Activated naive CD4-positive, alpha-beta T cell treated with anti-CD3 and anti-CD28 coated beads, Interleukin-2, amount 10 ng/mL, durations not matched to agents 7 days and 5 days (primary cell): Measurements from ENCODE around the gene H2BW2.
"Not testable (repeated sequence)": the region's sequence is repeated elsewhere in the genome, so short reads cannot be mapped to it uniquely, and the experiment has no call there.

ENCODE experiments used
- CTCF ChIA-PET: fragments of 350-600 bp; sonication (Branson Sonifier 250); formaldehyde crosslinking; loops from one replicate; lab custom pipeline; 2021; ENCODE audit warnings: antibody characterized with exemption; lab: Charles Lee
- DNase-seq: peaks from one replicate; pipeline ENCODE4 v3.0.0-alpha.2; 2020
- H3K27ac Mint-ChIP-seq: one replicate; pipeline ENCODE4 v1.8.0; 2021; ENCODE audit warnings: mild to moderate bottlenecking, moderate library complexity, mixed read lengths
- H3K27me3 Mint-ChIP-seq: one replicate; pipeline ENCODE4 v1.8.0; 2021; ENCODE audit warnings: mild to moderate bottlenecking, mixed read lengths
- H3K36me3 Mint-ChIP-seq: one replicate; pipeline ENCODE4 v1.8.0; 2021; ENCODE audit warnings: mixed read lengths
- H3K4me1 Mint-ChIP-seq: one replicate; pipeline ENCODE4 v1.8.0; 2021; ENCODE audit warnings: mixed read lengths
- H3K4me3 Mint-ChIP-seq: one replicate; pipeline ENCODE4 v1.8.0; 2021; ENCODE audit warnings: mild to moderate bottlenecking, moderate library complexity, mixed read lengths
- H3K9me3 Mint-ChIP-seq: one replicate; pipeline ENCODE4 v1.8.0; 2021; ENCODE audit warnings: mixed read lengths

H2BW2 gene

GRCh38 chrX:104039689-104040505, at the start of gene H2BW2:
Gene H2BW2, plus strand, starts transcription at chrX:104039956. Its CDS starts 39 bp downstream, at chrX:104039995.
- Mint-ChIP-seq H3K9me3 (peaks cover 1% of the 10 kb centered on the region), H3K27me3 (peaks cover 3% of the 10 kb centered on the region), H3K4me1 (no peaks in the 10 kb centered on the region), H3K4me3 (no peak within 1 kb of the TSS), H3K27ac (no peak within 1 kb of the TSS), H3K36me3 (no peaks in the 10 kb centered on the region)
- no peak for DNase-seq
- CTCF ChIA-PET, result no interaction called here

- Mint-ChIP-seq H3K4me1 (no peaks in the 10 kb centered on the region), H3K27me3 (no peaks in the 10 kb centered on the region), H3K9me3 (no peaks in the 10 kb centered on the region), H3K36me3 (no peaks in the 10 kb centered on the region), H3K27ac (no peak overlapping the region), H3K4me3 (no peak overlapping the region)
- DNase-seq, result no peak
- CTCF ChIA-PET, result no interaction called here
Observed at GRCh38 chrX:103999234-103999633, 40.5 kb upstream of the H2BW2 start.

- Mint-ChIP-seq H3K27me3 (no peaks in the 10 kb centered on the region), H3K36me3 (no peaks in the 10 kb centered on the region), H3K27ac (no peak overlapping the region), H3K4me1 (no peaks in the 10 kb centered on the region), H3K4me3 (no peak overlapping the region), H3K9me3 (no peaks in the 10 kb centered on the region)
- no peak for DNase-seq
- CTCF ChIA-PET, result no interaction called here
Observed at GRCh38 chrX:104008831-104009230, 30.9 kb upstream of the H2BW2 start.

- DNase-seq, result no peak
- Mint-ChIP-seq H3K9me3 (no peaks in the 10 kb centered on the region), H3K27me3 (no peaks in the 10 kb centered on the region), H3K36me3 (no peaks in the 10 kb centered on the region), H3K27ac (no peak overlapping the region), H3K4me1 (no peaks in the 10 kb centered on the region), H3K4me3 (no peak overlapping the region)
- CTCF ChIA-PET, result no interaction called here
Observed at GRCh38 chrX:104013158-104013557, 26.6 kb upstream of the H2BW2 start.

GRCh38 chrX:104013606-104014005, 26.1 kb upstream of the H2BW2 start, which contains the start of gene H2BW1:
Gene H2BW1, minus strand, starts transcription at chrX:104013708. Its CDS starts 132 bp downstream, at chrX:104013576.
- no peaks in the 10 kb centered on the region for H3K27me3 Mint-ChIP-seq
- DNase-seq, result no peak
- no peak within 1 kb of the TSS for H3K4me3 Mint-ChIP-seq
- H3K36me3 Mint-ChIP-seq, result no peaks in the 10 kb centered on the region
- no peak within 1 kb of the TSS for H3K27ac Mint-ChIP-seq
- CTCF ChIA-PET, result no interaction called here
- H3K4me1 Mint-ChIP-seq, result no peaks in the 10 kb centered on the region
- no peaks in the 10 kb centered on the region for H3K9me3 Mint-ChIP-seq

GRCh38 chrX:104015576-104015975, 24.2 kb upstream of the H2BW2 start:
- H3K4me3 Mint-ChIP-seq, H3K4me1 Mint-ChIP-seq, H3K9me3 Mint-ChIP-seq, H3K27me3 Mint-ChIP-seq, CTCF ChIA-PET, H3K36me3 Mint-ChIP-seq, DNase-seq, H3K27ac Mint-ChIP-seq: not testable (repeated sequence)

- CTCF ChIA-PET, result no interaction called here
- Mint-ChIP-seq H3K9me3 (no peaks in the 10 kb centered on the region), H3K4me1 (no peaks in the 10 kb centered on the region), H3K36me3 (no peaks in the 10 kb centered on the region), H3K27me3 (no peaks in the 10 kb centered on the region), H3K27ac (no peak overlapping the region), H3K4me3 (no peak overlapping the region)
- no peak for DNase-seq
Observed at GRCh38 chrX:104018126-104018525, 21.6 kb upstream of the H2BW2 start.

- no peaks in the 10 kb centered on the region for H3K4me1 Mint-ChIP-seq
- H3K4me3 Mint-ChIP-seq, result no peak overlapping the region
- H3K27me3 Mint-ChIP-seq, result peaks cover 3% of the 10 kb centered on the region
Observed at GRCh38 chrX:104041003-104041402, 1.2 kb downstream of the H2BW2 start.

GRCh38 chrX:104045642-104046041, 5.9 kb downstream of the H2BW2 start:
- no peak overlapping the region for H3K4me3 Mint-ChIP-seq
- no peak for DNase-seq
- CTCF ChIA-PET, result no interaction called here
- no peaks in the 10 kb centered on the region for H3K4me1 Mint-ChIP-seq
- no peak overlapping the region for H3K27ac Mint-ChIP-seq
- H3K27me3 Mint-ChIP-seq, result no peaks in the 10 kb centered on the region
- H3K9me3 Mint-ChIP-seq, result peaks cover under 1% of the 10 kb centered on the region
- H3K36me3 Mint-ChIP-seq, result no peaks in the 10 kb centered on the region

More at GRCh38 chrX:104041003-104041402, 1.2 kb downstream of the H2BW2 start:
- Mint-ChIP-seq H3K9me3 (peaks cover 1% of the 10 kb centered on the region), H3K27ac (no peak overlapping the region), H3K36me3 (no peaks in the 10 kb centered on the region)
- CTCF ChIA-PET, result no interaction called here
- no peak for DNase-seq

- CTCF ChIA-PET, result no interaction called here
- H3K9me3 Mint-ChIP-seq, result no peaks in the 10 kb centered on the region
- DNase-seq, result no peak
- H3K27ac Mint-ChIP-seq, result no peak overlapping the region
- H3K4me3 Mint-ChIP-seq, result no peak overlapping the region
- no peaks in the 10 kb centered on the region for H3K27me3 Mint-ChIP-seq
- H3K4me1 Mint-ChIP-seq, result no peaks in the 10 kb centered on the region
- H3K36me3 Mint-ChIP-seq, result no peaks in the 10 kb centered on the region
Observed at GRCh38 chrX:104047171-104047570, 7.4 kb downstream of the H2BW2 start.

- CTCF ChIA-PET, H3K9me3 Mint-ChIP-seq, H3K27me3 Mint-ChIP-seq: not testable (repeated sequence)
Observed at GRCh38 chrX:104054956-104055355, 15.2 kb downstream of the H2BW2 start.

GRCh38 chrX:104062636-104063035, 22.9 kb downstream of the H2BW2 start:
- DNase-seq, H3K36me3 Mint-ChIP-seq, H3K4me3 Mint-ChIP-seq, H3K4me1 Mint-ChIP-seq, H3K9me3 Mint-ChIP-seq, CTCF ChIA-PET, H3K27ac Mint-ChIP-seq, H3K27me3 Mint-ChIP-seq: not testable (repeated sequence)

More at GRCh38 chrX:104054956-104055355, 15.2 kb downstream of the H2BW2 start:
- not testable (repeated sequence) for H3K36me3 Mint-ChIP-seq, H3K27ac Mint-ChIP-seq, H3K4me1 Mint-ChIP-seq, H3K4me3 Mint-ChIP-seq, DNase-seq

- H3K36me3 Mint-ChIP-seq, DNase-seq, H3K9me3 Mint-ChIP-seq, H3K27ac Mint-ChIP-seq, H3K27me3 Mint-ChIP-seq, CTCF ChIA-PET, H3K4me3 Mint-ChIP-seq, H3K4me1 Mint-ChIP-seq: not testable (repeated sequence)
Observed at GRCh38 chrX:104075778-104076445, 36.2 kb downstream of the H2BW2 start, which contains the start of gene TMSB15C. Gene TMSB15C, minus strand, starts transcription at chrX:104076236.

GRCh38 chrX:104077854-104078253, 38.1 kb downstream of the H2BW2 start:
- DNase-seq, H3K27me3 Mint-ChIP-seq, CTCF ChIA-PET, H3K36me3 Mint-ChIP-seq, H3K4me3 Mint-ChIP-seq, H3K9me3 Mint-ChIP-seq, H3K4me1 Mint-ChIP-seq, H3K27ac Mint-ChIP-seq: not testable (repeated sequence)

- no peaks in the 10 kb centered on the region for H3K9me3 Mint-ChIP-seq
- no peak overlapping the region for H3K27ac Mint-ChIP-seq
- CTCF ChIA-PET, result no interaction called here
- DNase-seq, result no peak
- peaks cover 7% of the 10 kb centered on the region for H3K27me3 Mint-ChIP-seq
- no peaks in the 10 kb centered on the region for H3K36me3 Mint-ChIP-seq
- no peak overlapping the region for H3K4me3 Mint-ChIP-seq
- no peaks in the 10 kb centered on the region for H3K4me1 Mint-ChIP-seq
Observed at GRCh38 chrX:104084063-104084462, 44.3 kb downstream of the H2BW2 start.
